KOPT-K1 (cell line): ENCODE measurements around the gene SRRM5.
"Not testable (repeated sequence)": the region's sequence is repeated elsewhere in the genome, so short reads cannot be mapped to it uniquely, and the experiment has no call there.

Experiments
- H3K27ac ChIP-seq: fragments of 200-600 bp; sonication (generic); 2 replicates; pipeline ENCODE4 v1.5.1; 2016; ENCODE audit warnings: antibody characterized with exemption, mild to moderate bottlenecking, low read depth, low read length; ENCODE audit not compliant: poor library complexity, severe bottlenecking
- H3K36me3 ChIP-seq: fragments of 200-600 bp; sonication (generic); 2 replicates; pipeline ENCODE4 v1.5.1; 2017; ENCODE audit warnings: antibody characterized with exemption, mild to moderate bottlenecking, low read length, moderate library complexity; ENCODE audit not compliant: insufficient read depth
- H3K9me3 ChIP-seq: fragments of 200-600 bp; sonication (generic); 2 replicates; pipeline ENCODE4 v1.5.1; 2017; ENCODE audit warnings: antibody characterized with exemption, low read length, mild to moderate bottlenecking; ENCODE audit not compliant: insufficient read depth, poor library complexity, severe bottlenecking

The SRRM5 gene

DNA sequence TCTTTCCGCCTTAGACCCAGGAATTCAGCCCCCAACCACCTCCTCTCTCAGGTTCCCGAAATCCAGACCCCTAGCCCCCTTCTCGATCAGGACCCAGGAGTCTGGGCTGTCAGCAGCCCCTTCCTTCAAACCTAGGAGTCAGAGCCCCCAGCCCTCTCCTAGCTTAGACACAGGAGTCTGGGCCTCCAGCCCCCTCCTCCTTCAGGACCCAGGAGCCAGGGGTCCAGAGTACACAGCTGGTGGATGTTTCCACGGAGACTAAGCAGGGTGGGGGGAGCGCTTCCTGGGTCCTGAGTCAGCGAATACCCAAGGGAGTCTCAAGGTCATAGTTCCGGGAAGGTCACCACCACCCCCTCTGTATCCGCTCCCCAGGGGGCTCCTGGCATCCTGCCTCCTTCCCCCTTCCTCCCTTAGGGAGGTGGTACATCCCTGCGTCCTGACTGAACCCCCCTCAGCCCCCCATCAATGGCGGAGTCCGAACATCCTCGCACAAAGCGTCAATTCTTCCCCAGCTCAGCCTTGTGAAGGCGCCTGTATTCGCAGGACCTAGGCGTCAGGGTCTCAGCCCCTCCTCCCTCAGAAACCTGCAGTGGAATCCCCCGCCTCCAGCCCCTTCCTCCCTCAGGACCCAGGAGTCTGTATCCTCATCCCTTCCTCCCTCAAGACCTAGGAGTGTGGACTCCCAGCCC, 23.1 kb downstream of the SRRM5 start:
- no peak overlapping the region for H3K27ac ChIP-seq
- no peaks in the 10 kb centered on the region for H3K9me3 ChIP-seq
- no peaks in the 10 kb centered on the region for H3K36me3 ChIP-seq

- not testable (repeated sequence) for H3K9me3 ChIP-seq, H3K36me3 ChIP-seq, H3K27ac ChIP-seq
Measured at GRCh38 chr19:43635561-43635940, 23.7 kb downstream of the SRRM5 start.

- no peaks in the 10 kb centered on the region for H3K36me3 ChIP-seq
- no peak overlapping the region for H3K27ac ChIP-seq
- H3K9me3 ChIP-seq: no peaks in the 10 kb centered on the region
Measured at GRCh38 chr19:43636121-43636683, 24.3 kb downstream of the SRRM5 start.

GRCh38 chr19:43638214-43638994, 26.5 kb downstream of the SRRM5 start:
- no peaks in the 10 kb centered on the region for H3K9me3 ChIP-seq
- H3K36me3 ChIP-seq: no peaks in the 10 kb centered on the region
- H3K27ac ChIP-seq: no peak overlapping the region

GRCh38 chr19:43638995-43639518, 27.2 kb downstream of the SRRM5 start:
- Histone ChIP-seq H3K9me3 (no peaks in the 10 kb centered on the region), H3K36me3 (no peaks in the 10 kb centered on the region), H3K27ac (no peak overlapping the region)

- no peak within 1 kb of the TSS for H3K27ac ChIP-seq
- H3K9me3 ChIP-seq: no peaks in the 10 kb centered on the region
- H3K36me3 ChIP-seq: no peaks in the 10 kb centered on the region
Measured at GRCh38 chr19:43639519-43640423, 27.9 kb downstream of the SRRM5 start, which contains the start of gene CADM4. Gene CADM4, minus strand, starts transcription at chr19:43639850. Its CDS starts 60 bp downstream, at chr19:43639790.

DNA sequence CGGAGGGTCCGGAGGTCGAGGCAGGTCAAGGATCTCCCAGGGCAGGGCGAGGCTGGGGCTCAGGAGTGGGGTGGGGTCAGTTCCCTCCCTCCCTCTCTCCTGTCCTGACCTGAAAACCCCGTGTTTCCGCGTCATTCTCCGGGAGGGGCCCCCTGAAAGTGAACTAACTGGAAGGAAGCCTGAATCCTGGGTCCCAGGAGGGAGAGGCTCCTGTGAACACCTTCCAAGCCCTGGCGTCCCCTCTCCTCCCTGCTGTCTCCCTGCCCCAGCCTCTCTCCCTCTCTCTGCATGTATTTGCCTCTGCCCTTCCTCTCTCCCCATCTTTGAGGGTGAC, 28.5 kb downstream of the SRRM5 start:
- Histone ChIP-seq H3K36me3 (no peaks in the 10 kb centered on the region), H3K27ac (no peak overlapping the region), H3K9me3 (no peaks in the 10 kb centered on the region)

DNA sequence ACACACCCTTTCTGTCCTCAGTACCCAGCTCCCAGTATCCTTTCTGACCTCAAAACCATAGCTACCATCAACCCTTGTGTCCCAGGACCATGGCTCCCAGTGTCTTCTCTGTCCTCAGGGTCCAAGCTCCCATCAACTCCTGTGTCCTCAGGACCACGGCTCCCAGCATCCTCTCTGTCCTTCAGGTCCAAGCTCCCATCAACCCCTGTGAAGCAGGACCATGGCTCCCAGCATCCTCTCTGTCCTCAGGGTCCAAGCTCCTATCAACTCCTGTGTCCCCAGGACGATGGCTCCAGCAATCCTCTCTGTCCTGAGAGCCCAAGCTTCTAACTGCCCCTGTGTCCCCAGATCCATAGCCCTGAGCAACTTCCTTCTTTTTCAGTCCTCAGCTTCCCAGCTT, 29.4 kb downstream of the SRRM5 start:
- Histone ChIP-seq H3K27ac (no peak overlapping the region), H3K9me3 (no peaks in the 10 kb centered on the region), H3K36me3 (no peaks in the 10 kb centered on the region)

GRCh38 chr19:43642531-43642930, 30.6 kb downstream of the SRRM5 start:
- Histone ChIP-seq H3K27ac (no peak overlapping the region), H3K9me3 (no peaks in the 10 kb centered on the region), H3K36me3 (no peaks in the 10 kb centered on the region)

- Histone ChIP-seq H3K36me3 (no peaks in the 10 kb centered on the region), H3K9me3 (no peaks in the 10 kb centered on the region), H3K27ac (no peak overlapping the region)
Measured at GRCh38 chr19:43643326-43643725, 31.4 kb downstream of the SRRM5 start.

DNA sequence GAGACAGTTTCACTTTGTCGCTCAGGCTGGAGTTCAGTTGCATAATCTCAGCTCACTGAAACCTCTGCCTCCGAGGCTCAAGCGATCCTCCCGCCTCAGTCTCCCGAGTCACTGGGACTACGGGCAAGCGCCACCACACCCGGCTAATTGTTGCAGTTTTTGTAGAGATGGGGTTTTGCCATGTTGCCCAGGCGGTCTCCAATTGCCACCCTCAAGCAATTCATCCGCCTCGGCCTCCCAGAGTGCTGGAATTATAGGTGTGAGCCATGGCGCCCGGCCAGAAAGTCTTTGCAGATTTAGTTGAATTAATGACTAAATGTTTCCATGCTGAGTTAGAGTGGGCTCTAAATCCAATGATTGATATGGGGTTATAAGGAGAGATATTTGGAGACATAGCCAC, 32.3 kb downstream of the SRRM5 start:
- no peak overlapping the region for H3K27ac ChIP-seq
- H3K9me3 ChIP-seq: no peaks in the 10 kb centered on the region
- H3K36me3 ChIP-seq: no peaks in the 10 kb centered on the region; the same call in 1 of the 2 replicates

DNA sequence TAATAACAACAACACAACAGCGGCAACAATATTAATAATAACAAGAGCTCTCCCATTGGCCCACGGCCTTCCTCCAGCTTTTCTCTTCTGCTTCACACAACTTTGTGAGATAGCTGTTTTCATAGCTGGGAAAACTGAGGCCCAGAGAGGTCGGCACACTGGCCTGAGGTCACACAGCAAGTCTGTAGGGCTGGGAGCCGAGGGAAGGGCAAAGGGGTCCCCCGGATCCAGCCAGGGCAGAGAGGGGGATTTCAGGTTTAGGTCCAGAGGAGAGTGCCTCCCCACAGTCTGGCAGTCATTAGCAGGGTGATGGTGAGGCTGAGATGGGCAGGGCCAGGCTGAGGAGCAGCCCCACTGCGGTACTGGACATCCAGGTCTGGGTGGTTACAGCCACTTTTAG, 36.7 kb downstream of the SRRM5 start:
- no peaks in the 10 kb centered on the region for H3K9me3 ChIP-seq
- peaks cover 10% of the 10 kb centered on the region; the same call in 1 of the 2 replicates for H3K36me3 ChIP-seq
- H3K27ac ChIP-seq: no peak overlapping the region

DNA sequence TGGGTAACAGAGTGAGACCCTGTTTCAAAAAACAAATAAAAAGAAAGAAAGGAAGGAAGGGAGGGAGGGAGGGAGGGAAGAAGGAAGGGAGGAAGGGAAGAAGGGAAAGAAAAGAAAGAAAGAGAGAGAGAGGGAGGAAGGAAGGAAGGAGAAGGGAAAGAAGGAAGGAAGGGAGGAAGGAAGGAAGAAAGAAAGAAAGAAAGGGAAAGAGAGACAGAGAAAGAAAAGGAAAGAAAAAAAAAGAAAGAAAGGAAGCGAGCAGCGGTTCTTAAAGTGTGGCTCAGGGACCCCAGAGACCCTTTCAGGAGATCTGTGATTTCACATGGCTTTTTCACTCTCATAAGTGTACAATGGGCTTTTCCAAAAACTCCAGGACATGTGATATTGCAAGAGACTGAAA, 37.6 kb downstream of the SRRM5 start:
- no peaks in the 10 kb centered on the region for H3K9me3 ChIP-seq
- no peak overlapping the region for H3K27ac ChIP-seq
- peaks cover 13% of the 10 kb centered on the region; the same call in 1 of the 2 replicates for H3K36me3 ChIP-seq

DNA sequence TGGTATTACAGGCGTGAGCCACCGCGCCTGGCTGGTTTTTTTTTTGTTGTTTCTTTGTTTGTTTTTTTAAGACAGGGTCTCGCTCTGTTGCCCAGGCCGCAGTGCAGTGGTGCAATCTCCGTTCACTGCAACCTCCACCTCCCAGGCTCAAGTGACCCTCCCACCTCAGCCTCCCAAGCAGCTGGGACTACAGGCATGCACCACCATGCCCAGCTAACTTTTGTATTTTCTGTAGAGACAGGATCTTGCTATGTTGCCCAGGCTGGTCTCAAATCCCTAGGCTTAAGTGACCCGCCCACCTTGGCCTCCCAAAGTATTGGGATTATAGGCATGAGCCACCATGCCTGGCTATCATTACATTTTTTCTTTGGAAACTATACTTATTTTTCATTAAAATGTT, 38.4 kb downstream of the SRRM5 start:
- not testable (repeated sequence) for H3K9me3 ChIP-seq, H3K27ac ChIP-seq
- H3K36me3 ChIP-seq: peaks cover 19% of the 10 kb centered on the region; the same call in 1 of the 2 replicates
